HT-29 (cell line): Measurements from ENCODE around the gene KRTAP10-6. TPM values are rescaled to one million over a fixed set of nuclear protein-coding genes. Genes with fewer than 3 reads are reported as not detected.

Experiments
- total RNA-seq: library from RNA; depleted of rRNA; stranded (reverse); fragments of >200 nt; shearing (Covaris generic); gene quantifications from 2 replicates; pipeline ENCODE4 v1.2.3, GENCODE V29; 2014; rRNA removed

KRTAP10-6 gene
- total RNA-seq, 1 experiment from 2014 or later, result not detected

Other genes starting within 250 kb of the KRTAP10-6 start
- 0.60 TPM in 1 of 2 replicates, not detected in the other for gene TRPM2, start 238.9 kb downstream of the KRTAP10-6 start, total RNA-seq
- gene LRRC3, start 137.0 kb downstream of the KRTAP10-6 start, total RNA-seq, result 0.08 and 0.10 TPM in 2 replicates
- not detected in 2 replicates for gene KRTAP10-1, start 52.3 kb downstream of the KRTAP10-6 start, total RNA-seq
- gene KRTAP10-2, start 41.0 kb downstream of the KRTAP10-6 start, total RNA-seq, result not detected in 2 replicates
- gene KRTAP10-3, start 33.7 kb downstream of the KRTAP10-6 start, total RNA-seq, result not detected in 2 replicates
- gene KRTAP10-4, start 18.8 kb downstream of the KRTAP10-6 start, total RNA-seq, result not detected in 2 replicates
- gene KRTAP10-5, start 11.9 kb downstream of the KRTAP10-6 start, total RNA-seq, result not detected in 2 replicates
- not detected in 2 replicates for gene KRTAP10-7, start 8.1 kb upstream of the KRTAP10-6 start, total RNA-seq
- gene KRTAP10-8, start 19.6 kb upstream of the KRTAP10-6 start, total RNA-seq, result not detected in 2 replicates
- not detected in 2 replicates for gene KRTAP10-9, start 34.6 kb upstream of the KRTAP10-6 start, total RNA-seq
- not detected in 2 replicates for gene KRTAP10-10, start 44.9 kb upstream of the KRTAP10-6 start, total RNA-seq
- gene KRTAP10-11, start 53.9 kb upstream of the KRTAP10-6 start, total RNA-seq, result not detected in 2 replicates
- gene KRTAP12-4, start 62.2 kb upstream of the KRTAP10-6 start, total RNA-seq, result not detected in 2 replicates
- not detected in 2 replicates for gene KRTAP12-3, start 65.4 kb upstream of the KRTAP10-6 start, total RNA-seq
- gene KRTAP12-2, start 74.4 kb upstream of the KRTAP10-6 start, total RNA-seq, result not detected in 2 replicates
- gene KRTAP12-1, start 89.7 kb upstream of the KRTAP10-6 start, total RNA-seq, result not detected in 2 replicates
- not detected in 2 replicates for gene KRTAP10-12, start 104.7 kb upstream of the KRTAP10-6 start, total RNA-seq
- gene TSPEAR, start 119.1 kb upstream of the KRTAP10-6 start, total RNA-seq, result not detected in 2 replicates
- gene UBE2G2, start 209.3 kb upstream of the KRTAP10-6 start, total RNA-seq, result 63.7 and 64.5 TPM in 2 replicates
- gene SUMO3, start 225.6 kb upstream of the KRTAP10-6 start, total RNA-seq, result 90.3 and 98.8 TPM in 2 replicates